Inflammatory macrophage treated with lipopolysaccharide for 1 hour (primary cell): Measurements from ENCODE around the gene CHRM4.

Experiments used
- DNase-seq, 2 donors: peaks; one replicate each; pipeline ENCODE4 v3.0.0-alpha.2; 2020 to 2022

Gene CHRM4

DNA sequence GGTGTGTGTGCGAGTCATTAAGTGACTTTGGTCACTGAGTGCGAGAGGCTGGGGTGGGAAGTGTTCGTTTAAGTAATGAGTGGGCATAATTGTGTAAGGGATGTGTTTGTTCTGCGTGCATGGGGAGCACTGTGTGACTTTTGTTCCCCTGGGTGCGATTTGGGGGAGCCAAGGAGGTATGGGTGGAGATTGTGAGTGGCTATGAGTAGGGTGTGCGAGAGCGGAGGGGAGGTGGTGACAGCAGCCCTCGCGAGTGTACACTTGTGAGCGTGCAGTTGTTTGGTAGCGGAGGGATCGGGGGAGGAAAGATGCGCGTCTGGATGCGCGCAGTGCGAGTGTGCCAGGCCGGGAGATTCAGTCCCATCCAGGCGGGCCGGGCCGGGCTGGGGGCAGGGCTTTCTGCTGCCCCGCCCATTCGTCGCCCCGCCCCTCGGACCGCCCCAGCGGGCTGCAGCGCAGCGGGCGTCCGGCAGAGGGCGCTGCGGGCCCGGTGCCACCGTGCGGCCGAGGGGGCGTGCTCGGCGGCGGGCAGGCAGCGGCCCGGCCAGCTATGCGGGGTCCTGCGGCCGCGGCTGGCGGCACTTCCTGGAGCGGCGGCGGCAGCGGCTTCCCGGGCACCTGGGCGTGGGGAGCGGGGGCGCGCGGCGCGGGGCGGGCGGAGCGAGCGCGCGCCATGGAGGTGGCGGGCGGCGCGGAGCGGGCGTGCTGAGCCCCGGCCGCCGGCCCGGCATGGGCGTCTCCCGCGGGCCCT, 44.5 kb downstream of the CHRM4 start, which contains the start of gene DGKZ:
TSS of gene DGKZ (plus strand) at position 578 of the 751 bp plus-strand sequence. CDS start 197 bp downstream, outside the sequence.
- peak; percentile 75 to 93 for DNase-seq

DNA sequence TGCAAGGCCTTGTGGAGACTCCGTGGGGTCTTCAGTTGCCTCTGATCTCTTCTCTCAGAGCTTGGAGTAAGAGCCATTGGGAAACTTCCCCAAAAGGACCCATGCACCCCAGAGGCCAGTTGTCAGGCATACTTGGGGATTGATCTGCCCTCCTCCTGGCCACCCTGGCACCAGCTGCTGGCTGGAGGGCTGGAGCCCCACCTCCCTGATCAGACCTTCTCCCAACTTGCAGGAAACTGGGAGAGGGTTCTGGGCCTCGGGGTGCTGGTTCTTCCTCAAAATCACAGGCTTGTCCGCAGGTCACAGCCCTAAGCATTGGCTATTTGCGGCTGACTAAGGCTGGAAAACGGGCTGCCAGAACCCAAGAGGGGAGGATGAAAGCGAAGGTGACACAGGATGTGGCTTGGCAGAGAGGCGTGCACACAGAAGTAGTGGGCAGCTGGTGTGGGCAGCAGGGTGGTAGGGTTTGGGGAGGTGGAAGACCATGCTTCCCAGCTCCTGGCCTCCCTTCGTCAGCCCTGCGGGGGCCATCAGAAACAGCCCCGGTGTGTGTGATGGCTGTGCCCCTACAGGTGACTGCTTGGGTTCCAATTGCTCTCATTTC, 45.6 kb downstream of the CHRM4 start:
- peak in 1 of 2 donors; percentile 55 for DNase-seq

DNA sequence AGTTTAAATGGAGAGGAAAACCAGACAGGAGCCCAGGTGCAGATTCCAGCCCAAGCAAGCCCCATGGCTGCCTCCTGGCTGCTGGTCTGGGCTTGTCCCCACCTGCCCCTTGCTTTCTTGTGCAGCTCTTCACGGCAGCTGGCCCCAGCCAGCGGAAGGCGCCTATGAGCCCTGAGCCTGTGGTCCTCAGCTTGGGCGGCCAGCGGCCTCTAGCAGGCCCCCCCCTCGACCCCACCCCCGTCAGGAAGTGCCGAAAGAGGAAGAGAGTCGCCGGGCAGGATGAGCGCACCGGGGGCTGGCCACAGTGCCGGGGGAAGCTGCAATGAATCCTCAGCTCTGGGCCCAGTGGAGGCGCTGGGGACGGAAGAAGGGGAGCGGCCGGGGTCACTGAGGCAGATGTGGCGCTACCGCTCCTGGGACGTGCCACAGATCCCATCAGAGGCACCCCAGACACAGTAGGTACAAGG, 46.4 kb downstream of the CHRM4 start:
- peak; percentile 59 to 64 for DNase-seq

DNA sequence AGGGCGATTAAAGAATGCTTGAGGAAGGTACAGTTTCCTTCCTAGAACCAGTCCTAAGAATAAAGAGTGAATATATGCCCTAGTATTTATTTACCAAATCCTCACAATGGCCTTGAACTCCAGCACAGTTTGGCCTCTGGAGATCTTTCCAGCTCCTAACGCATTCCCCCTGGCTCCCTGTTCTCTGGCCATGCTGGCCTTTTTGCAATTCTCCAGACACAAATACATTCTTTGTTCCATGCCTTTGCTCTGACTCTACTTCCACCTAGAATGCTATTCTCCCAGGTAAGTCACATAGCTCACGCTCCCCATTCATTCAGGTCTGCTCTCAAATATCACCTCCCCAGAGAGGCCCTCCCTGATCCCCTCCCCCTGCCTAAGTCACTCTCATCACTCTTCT, 48.1 kb downstream of the CHRM4 start:
- DNase-seq = no peak

DNA sequence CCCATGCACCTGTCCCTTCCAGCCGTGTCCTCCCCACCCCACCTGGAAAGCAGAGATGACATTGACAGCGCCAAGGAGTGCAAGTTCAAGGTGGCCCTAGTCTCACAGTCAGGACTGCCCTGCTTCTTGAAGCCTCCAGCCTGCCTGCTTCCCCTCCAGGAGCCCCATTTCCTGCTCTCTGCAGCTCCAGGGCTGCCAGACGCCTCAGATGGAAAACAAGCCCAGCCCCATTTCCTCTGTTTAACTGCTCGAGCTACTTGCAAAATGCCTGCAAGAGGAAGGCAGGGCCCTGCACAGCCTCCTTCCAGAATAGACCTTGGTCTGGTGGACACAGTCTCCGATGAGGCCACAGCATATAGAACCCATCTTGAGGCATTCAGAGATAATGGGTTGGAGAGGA, 49.3 kb downstream of the CHRM4 start:
- DNase-seq = peak in 1 of 2 donors; percentile 40

DNA sequence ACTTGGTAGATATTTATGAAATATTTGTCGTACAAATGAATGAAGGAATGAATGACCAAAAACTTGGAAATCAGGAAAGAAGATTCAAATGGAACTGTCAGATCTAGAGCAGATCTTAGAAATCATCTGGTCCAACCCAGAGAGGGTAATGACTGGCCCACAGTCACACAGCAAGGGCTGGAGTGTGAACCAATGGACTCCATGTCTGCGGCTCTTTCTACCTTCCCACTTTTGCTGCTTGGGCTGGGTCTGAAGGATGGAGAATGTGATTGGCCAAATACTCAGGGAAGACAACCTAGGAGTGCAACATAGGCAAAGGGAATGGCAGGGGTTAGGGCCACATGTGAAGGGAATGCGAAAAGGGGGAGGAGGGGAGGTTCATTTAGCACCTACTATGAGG, 50.1 kb downstream of the CHRM4 start:
- no peak for DNase-seq

DNA sequence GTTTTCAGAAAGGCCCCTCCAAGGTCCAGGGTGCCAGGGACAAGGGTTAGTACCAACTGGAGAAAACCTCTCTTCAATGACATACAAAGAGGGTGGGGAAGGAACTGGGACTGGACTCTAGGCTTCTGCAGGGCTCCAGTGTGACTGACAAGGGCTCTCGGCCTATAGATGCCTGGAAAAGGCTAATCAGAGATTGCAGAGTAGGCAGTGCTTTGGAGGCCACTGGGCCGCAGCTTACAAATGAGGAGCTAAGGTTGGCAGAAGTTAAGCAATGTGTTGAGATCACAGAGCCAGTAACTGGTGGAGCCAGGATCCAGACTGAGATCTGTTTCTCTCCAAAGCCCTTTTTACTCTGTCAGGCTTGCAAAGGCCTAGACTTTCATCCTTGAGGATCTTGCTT, 51.8 kb downstream of the CHRM4 start:
- DNase-seq = peak; percentile 51 to 73

DNA sequence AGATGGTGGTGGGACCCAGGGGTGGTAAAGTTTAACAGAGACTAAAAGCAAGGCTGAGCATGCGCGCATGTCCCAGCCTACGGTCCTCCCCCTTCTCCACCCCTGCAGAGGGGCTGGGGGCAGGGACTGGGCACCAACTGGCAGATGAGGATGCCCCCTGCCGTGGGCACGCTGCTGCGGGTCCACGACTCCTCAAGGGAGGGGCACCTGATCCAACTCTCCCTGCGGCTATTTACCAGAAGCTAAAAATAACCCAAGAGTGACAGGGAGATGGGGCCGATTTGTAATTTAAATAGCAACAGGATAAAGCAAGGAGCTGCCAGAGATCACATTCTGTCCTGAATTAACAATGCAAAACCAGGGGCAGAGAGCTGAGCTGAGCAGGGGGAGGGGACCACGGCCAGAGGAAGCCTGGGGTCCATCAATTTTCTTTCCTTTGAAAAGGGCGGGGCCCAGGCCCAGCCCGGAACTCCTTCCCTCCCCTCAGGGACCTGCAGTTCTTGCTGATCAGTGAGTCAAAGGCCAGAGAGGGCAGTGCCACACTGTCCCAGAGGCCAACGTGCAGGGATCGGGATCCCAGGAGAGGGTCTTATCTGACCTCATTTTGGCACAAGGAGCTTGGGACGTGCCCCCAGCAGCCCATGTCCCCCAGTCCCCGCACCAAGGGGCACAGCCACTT, 52.4 kb downstream of the CHRM4 start:
- DNase-seq = no peak

DNA sequence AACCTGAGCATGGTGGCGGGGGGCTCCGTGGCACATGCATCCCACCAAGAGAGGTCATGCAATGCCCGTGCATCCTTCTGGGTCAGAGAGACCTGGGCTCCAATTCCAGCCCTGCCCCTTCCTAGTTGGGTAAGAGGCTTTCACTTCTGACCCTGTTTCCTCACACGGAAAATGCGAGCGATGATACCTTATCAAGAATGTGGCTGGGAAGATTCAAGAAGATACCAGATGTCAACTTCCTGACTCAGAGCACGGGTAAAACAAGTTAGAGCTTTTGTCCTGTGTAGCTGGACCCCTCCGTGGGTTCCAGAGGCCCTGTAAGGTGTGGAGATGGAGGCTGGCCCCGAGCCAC, 53.0 kb downstream of the CHRM4 start:
- DNase-seq = no peak

DNA sequence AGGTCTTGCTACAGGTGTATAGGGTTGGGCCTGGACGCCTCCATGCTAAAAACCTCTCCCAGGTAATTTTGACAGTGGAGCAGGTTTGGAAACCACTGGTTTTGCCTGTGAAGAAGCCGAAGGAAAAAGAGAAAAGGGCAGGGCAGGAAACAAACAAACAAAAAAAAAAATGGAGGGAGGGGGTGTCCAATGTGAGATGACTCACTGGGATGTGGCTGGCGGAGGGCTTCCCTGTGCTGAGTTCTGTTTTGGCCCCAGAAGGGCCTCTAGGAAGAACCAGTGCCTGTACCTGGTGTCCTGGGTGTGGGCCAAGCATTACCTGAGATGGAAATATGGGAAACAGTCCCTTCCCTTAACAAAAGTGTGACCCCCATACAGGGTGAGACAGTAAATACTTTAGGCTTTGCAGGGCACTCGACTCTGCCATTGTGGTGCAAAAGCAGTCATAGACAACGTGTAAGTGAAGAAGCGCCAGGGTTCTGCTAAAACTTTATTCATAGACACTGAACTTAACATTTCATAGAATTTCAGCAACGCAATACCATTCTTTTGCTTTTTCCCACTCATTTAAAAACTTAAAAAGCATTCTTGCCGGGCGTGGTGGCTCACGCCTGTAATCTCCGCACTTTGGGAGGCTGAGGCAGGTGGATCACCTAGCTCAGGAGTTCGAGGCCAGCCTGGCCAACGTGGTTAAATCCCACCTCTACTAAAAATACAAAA, 53.8 kb downstream of the CHRM4 start:
- no peak for DNase-seq

DNA sequence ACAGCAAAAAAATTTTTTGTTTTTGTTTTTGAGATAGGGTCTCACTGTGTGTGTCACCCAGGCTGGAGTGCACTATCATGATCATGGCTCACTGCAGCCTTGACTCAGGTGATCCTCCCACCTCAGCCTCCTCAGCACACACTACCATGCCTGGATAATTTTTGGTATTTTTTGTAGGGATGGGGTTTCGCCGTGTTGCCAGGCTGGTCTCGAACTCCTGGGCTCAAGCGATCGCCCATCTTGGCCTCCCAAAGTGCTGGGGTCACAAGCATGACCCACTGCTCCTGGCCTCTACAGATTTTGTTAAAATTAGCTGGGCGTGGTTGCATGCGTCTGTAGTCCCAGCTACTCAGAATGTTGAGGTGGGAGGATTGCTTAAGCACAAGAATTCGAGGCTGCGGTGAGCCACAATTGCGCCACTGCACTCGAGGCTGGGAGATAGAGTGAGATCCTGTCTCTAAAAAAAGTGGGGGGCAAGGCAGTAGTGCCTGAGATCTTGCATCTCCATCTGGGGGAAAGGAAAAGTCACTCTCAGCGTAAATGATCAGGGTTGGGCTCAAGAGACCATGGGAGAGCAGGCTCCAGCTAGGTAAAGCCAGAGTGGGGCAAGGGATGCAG, 54.9 kb downstream of the CHRM4 start:
- peak; percentile 80 to 83 for DNase-seq

DNA sequence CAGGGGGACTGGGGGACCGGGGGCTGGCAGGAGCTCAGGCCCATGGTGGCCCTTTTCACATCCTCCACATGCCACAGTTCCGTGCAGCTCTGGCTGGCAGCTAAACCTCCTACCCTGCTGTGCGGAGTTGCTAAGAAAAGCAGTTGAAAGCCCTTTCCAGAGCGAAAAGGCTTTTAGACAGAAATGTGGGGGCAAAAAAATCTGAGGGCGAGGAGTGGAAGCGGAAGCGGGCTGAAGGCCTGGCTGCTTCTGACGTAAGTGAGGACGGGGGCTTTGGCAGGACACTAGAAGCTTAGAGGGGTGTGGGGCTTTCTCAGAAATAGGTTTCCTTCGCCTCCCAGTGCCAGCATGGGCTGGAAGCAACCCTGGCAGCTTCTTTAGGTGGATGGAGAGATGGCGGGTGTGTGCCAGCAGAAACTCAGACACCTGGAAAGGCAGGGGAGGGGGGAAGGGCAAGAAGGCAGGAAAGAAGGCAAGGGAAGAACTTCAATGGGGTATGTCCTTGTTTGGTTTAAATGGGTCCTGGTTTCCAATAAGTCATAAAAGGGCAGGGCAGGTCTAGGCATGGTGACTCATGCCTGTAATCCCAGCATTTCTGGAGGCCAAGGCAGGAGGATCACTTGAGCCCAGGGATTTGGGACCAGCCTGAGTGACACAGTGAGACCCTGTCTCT, 55.5 kb downstream of the CHRM4 start:
- DNase-seq = no peak

DNA sequence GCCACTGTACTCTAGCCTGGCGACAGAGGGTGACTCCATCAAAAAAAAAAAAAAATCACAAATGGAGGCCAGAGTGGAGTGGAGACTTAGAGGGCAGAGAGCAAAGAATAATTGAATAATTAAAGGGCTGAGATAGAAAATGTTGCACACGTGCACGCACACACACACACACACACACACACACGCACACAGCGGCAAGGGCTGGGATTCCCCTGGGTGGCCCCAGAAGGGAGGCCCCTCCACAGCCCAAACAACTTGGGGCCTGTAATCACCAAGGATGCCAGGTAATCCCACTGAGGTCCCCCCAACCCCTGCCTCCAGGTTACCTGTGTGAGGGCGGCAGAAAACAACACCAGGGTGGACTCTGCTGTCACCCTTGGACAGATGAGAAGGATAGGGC, 56.3 kb downstream of the CHRM4 start:
- DNase-seq = no peak

DNA sequence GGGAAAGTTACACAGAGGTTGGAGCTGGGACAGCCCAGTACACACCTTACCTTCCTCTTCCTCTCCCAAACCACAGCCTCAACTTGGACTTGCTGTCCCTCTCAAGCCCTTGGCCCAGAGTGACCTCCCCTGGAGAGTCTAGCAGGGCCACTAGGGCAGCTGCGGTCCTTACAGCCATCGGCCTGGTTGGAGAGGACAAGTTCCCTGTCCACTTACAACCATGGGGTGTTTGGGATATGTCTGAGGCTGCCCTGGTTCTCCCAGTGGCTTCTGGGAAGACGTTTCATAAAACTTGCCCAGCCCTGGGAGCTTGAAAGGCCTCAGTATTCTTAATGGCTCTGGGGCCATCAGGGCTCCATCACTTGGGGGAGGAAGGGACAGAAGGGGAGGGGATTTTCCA, 57.4 kb downstream of the CHRM4 start:
- DNase-seq = no peak
